ENCODE data around the gene GABRP. TPM values are rescaled to one million over a fixed set of nuclear protein-coding genes. Genes with fewer than 3 reads are reported as not detected.

The GABRP gene
- total and polyA plus RNA-seq, 8 donors: 0.10 to 1.8 (median 0.88) TPM

GRCh38 chr5:170782438-170782837 is 1.1 kb upstream of the GABRP start:
- ATAC-seq (no peak), DNase-seq (no peak)
- Histone ChIP-seq H3K27me3 (no peaks in the 10 kb centered on the region), H3K4me3 (no peak overlapping the region), H3K36me3 (no peaks in the 10 kb centered on the region), H3K27ac (no peak overlapping the region), H3K4me1 (no peaks in the 10 kb centered on the region), H3K9me3 (no peaks in the 10 kb centered on the region)
- TF ChIP-seq CTCF (IDR thresholded peaks at IDR 0.05): no peak
- intact Hi-C loops (cut with DNase I): no loop called here

DNA sequence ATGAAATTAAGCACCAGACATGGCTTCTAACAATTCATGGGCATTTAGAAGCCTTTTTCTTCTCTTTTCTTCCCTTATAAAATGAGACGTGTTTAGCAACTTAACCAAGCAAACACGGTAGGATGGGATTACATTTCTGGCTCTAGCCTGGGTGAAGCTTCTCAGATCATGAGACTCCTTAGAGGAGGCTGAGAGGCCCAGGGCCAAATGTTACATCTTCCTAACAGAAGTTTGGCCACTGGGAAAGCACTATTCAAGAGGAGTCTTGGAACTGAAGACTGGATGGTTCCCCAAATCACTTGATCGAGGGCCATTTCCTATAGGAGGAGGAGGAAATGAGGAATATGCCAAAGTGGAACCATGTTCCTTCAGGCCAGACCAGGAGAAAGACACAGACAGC is 1.9 kb downstream of the GABRP start:
- Histone ChIP-seq H3K4me3 (no peak overlapping the region), H3K9me3 (no peaks in the 10 kb centered on the region), H3K27me3 (no peaks in the 10 kb centered on the region), H3K36me3 (no peaks in the 10 kb centered on the region), H3K4me1 (no peaks in the 10 kb centered on the region), H3K27ac (no peak overlapping the region)
- DNase-seq: no peak
- no peak for TF ChIP-seq CTCF (IDR thresholded peaks at IDR 0.05)
- ATAC-seq: no peak
- intact Hi-C loops (cut with DNase I): no loop called here

DNA sequence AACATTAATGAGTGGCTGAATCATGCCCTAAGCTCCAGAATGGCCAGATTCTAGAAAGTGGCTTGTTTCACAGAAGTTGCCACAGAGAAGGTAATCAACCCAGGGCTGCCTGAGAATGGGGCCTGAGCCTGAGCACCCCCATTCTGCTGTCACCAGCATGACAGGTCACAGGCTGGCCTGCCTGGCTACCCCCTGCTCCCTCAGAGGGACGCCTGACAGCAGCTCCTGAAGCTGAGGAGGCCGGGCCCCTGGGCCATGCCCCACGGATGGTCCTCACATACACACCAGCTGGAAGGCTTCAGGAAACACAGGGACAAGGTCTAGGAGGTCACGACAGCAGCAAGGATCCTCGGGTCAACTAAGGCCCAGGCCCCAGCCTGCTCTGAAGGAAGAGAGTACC is 3.7 kb downstream of the GABRP start:
- Histone ChIP-seq H3K36me3 (no peaks in the 10 kb centered on the region), H3K4me3 (no peak overlapping the region), H3K4me1 (no peaks in the 10 kb centered on the region), H3K27ac (no peak overlapping the region), H3K27me3 (no peaks in the 10 kb centered on the region), H3K9me3 (no peaks in the 10 kb centered on the region)
- TF ChIP-seq CTCF (IDR thresholded peaks at IDR 0.05): no peak
- no peak for ATAC-seq
- no peak for DNase-seq
- intact Hi-C loops (cut with DNase I): no loop called here

GRCh38 chr5:170788626-170789304 is 5.2 kb downstream of the GABRP start:
- no peaks in the 10 kb centered on the region for H3K4me1 ChIP-seq
- DNase-seq (no peak), ATAC-seq (no peak)
- intact Hi-C loops (cut with DNase I): no loop called here
- H3K36me3 ChIP-seq: no peaks in the 10 kb centered on the region
- no peak overlapping the region for H3K4me3 ChIP-seq
- no peaks in the 10 kb centered on the region for H3K27me3 ChIP-seq
- no peak overlapping the region for H3K27ac ChIP-seq
- no peak for TF ChIP-seq CTCF (IDR thresholded peaks at IDR 0.05)
- H3K9me3 ChIP-seq: no peaks in the 10 kb centered on the region

- Histone ChIP-seq H3K4me1 (no peaks in the 10 kb centered on the region), H3K9me3 (no peaks in the 10 kb centered on the region), H3K27ac (no peak overlapping the region), H3K27me3 (no peaks in the 10 kb centered on the region), H3K4me3 (no peak overlapping the region), H3K36me3 (no peaks in the 10 kb centered on the region)
- intact Hi-C loops (cut with DNase I): loop anchor here in 1 of 2 donors (5.0 kb wide), 2 partner anchors 44 to 154 kb away; no protein-coding TSS in a partner anchor
- peak; percentile 96 for ATAC-seq
- TF ChIP-seq CTCF (IDR thresholded peaks at IDR 0.05): peak; percentile 38 to 48
- DNase-seq: peak in 3 of 4 donors; percentile 53 to 78 (median 61)
Observed at GRCh38 chr5:170791325-170791954, 7.9 kb downstream of the GABRP start.

Measured in left lung (tissue), 10 donors.